HepG2 (cell line): Measurements from ENCODE around the gene ZNF813. TPM values are rescaled to one million over a fixed set of nuclear protein-coding genes. Genes with fewer than 3 reads are reported as not detected.
A peak's percentile ranks its signal among the peaks of the same experiment; 100 is the strongest.

Source experiments
- ARID3A ChIP-seq: IDR thresholded peaks from 2 replicates; pipeline ENCODE4 v1.6.1; 2012; ENCODE audit warnings: low read depth, low read length, improper control_type of control experiment
- FOXO4 ChIP-seq: sonication (generic); formaldehyde crosslinking; conservative IDR thresholded peaks from 2 replicates; pipeline ENCODE4 v1.8.1; 2023; ENCODE audit warnings: missing genetic modification reagents
- FUBP1 ChIP-seq: sonication (generic); formaldehyde crosslinking; IDR thresholded peaks from 2 replicates; pipeline ENCODE4 v1.5.1; 2020; ENCODE audit warnings: missing genetic modification reagents, mild to moderate bottlenecking, borderline replicate concordance
- KDM5B ChIP-seq: sonication (generic); formaldehyde crosslinking; IDR thresholded peaks from 2 replicates; pipeline ENCODE4 v1.4.0; 2020; ENCODE audit warnings: missing genetic modification reagents, mild to moderate bottlenecking, borderline replicate concordance
- PITX1 ChIP-seq: sonication (generic); formaldehyde crosslinking; IDR thresholded peaks from 2 replicates; pipeline ENCODE4 v1.5.1; 2020; ENCODE audit warnings: mild to moderate bottlenecking, missing genetic modification reagents
- RERE ChIP-seq: IDR thresholded peaks from 2 replicates; pipeline ENCODE4 v1.6.1; 2016; ENCODE audit warnings: low read depth, missing genetic modification reagents, missing compliant biosample characterization
- SRSF1 ChIP-seq: fragments of 200-400 bp; formaldehyde crosslinking; optimal IDR thresholded peaks from 2 replicates; pipeline ENCODE3; 2017; ENCODE audit warnings: mild to moderate bottlenecking, low read depth, low read length, moderate library complexity
- TSC22D2 ChIP-seq: sonication (generic); formaldehyde crosslinking; IDR thresholded peaks from 2 replicates; pipeline ENCODE4 v1.5.1; 2020; ENCODE audit warnings: missing genetic modification reagents, mild to moderate bottlenecking, borderline replicate concordance
- ZBTB34 ChIP-seq: sonication (generic); formaldehyde crosslinking; IDR thresholded peaks from 2 replicates; pipeline ENCODE4 v1.8.0; 2022; ENCODE audit warnings: mild to moderate bottlenecking, missing genetic modification reagents
- ZFX ChIP-seq: sonication (generic); formaldehyde crosslinking; IDR thresholded peaks from 2 replicates; pipeline ENCODE4 v1.4.0; 2020; ENCODE audit warnings: mild to moderate bottlenecking, low read depth, missing genetic modification reagents, moderate library complexity
- ZNF20 ChIP-seq: sonication (generic); formaldehyde crosslinking; IDR thresholded peaks from 2 replicates; pipeline ENCODE4 v1.4.0; 2020; ENCODE audit warnings: mild to moderate bottlenecking, moderate library complexity, missing genetic modification reagents
- ZSCAN25 ChIP-seq: sonication (generic); formaldehyde crosslinking; IDR thresholded peaks from 2 replicates; pipeline ENCODE4 v1.8.0; 2022; ENCODE audit warnings: mild to moderate bottlenecking, missing genetic modification reagents
- ZSCAN29 ChIP-seq: sonication (generic); formaldehyde crosslinking; conservative IDR thresholded peaks from 2 replicates; pipeline ENCODE4 v1.4.0; 2020; ENCODE audit warnings: mild to moderate bottlenecking, missing genetic modification reagents
- polyA plus RNA-seq, 8 experiments: library from polyadenylated mRNA; depleted of rRNA in 3 of 8; stranded (reverse) in 7 of 8; unstranded in 1 of 8; fragments of >200 nt; fragmentation: Illumina TruSeq in 4 of 8; extraction: Trizol in 4 of 8; gene quantifications; 2 replicates each; pipeline versions ENCODE4 v1.2.1 to v1.2.3, GENCODE V29; 2011 to 2016; ENCODE audit warnings: low read depth in 4 of 8, missing spikeins in 1 of 8, mixed read lengths in 1 of 8; ENCODE audit not compliant: insufficient read depth in 1 of 8
- total RNA-seq, 5 experiments: library from RNA; depleted of rRNA; stranded (reverse); fragments of >200 nt; fragmentation: Illumina TruSeq; extraction: Trizol; gene quantifications; 2 replicates each; pipeline ENCODE4 v1.2.3, GENCODE V29; 2016; ENCODE audit warnings: low read depth in 1 of 5

ZNF813 gene
- total and polyA plus RNA-seq, 2 of the 13 experiments (the other 11 are each of a cell fraction or from before 2014, with no cell fraction given) = 2.1 to 8.9 TPM

- TF ChIP-seq RERE (CRISPR knock-in tag) (no peak), ARID3A (no peak), KDM5B (CRISPR knock-in tag) (no peak; the same call in 1 of the 2 replicates), FUBP1 (CRISPR knock-in tag) (no peak), ZNF20 (CRISPR knock-in tag) (no peak), ZFX (no peak), FOXO4 (CRISPR knock-in tag) (0 out of 2 replicates have a peak, but pooled peaks have one; percentile 93), ZSCAN29 (no peak), PITX1 (CRISPR knock-in tag) (no peak), ZBTB34 (CRISPR knock-in tag) (no peak), TSC22D2 (CRISPR knock-in tag) (no peak), SRSF1 (peak; percentile 2), ZSCAN25 (no peak)
Measured at GRCh38 chr19:53538378-53539109, 71.0 kb downstream of the ZNF813 start (continued).
